GM23338 (cell line): Measurements from ENCODE around the gene PAN2. TPM values are rescaled to one million over a fixed set of nuclear protein-coding genes. Genes with fewer than 3 reads are reported as not detected.
"Not testable (repeated sequence)": the region's sequence is repeated elsewhere in the genome, so short reads cannot be mapped to it uniquely, and the experiment has no call there.

Experiments
- ATAC-seq: fragments of 200-7000 bp; cut with Tn5 transposase; 3 replicates; pipeline ENCODE4 v1.9.1; 2020
- DNase-seq: peaks from one replicate; pipeline ENCODE4 v3.0.0-alpha.2; 2015; ENCODE audit warnings: low spot score
- H2AFZ ChIP-seq: fragments of 200-600 bp; sonication (generic); 2 replicates; pipeline ENCODE4 v1.8.0; 2016; ENCODE audit warnings: antibody characterized with exemption, mild to moderate bottlenecking, moderate library complexity
- H3F3A ChIP-seq: fragments of 200-600 bp; sonication (generic); replicated peaks from 2 replicates; pipeline ENCODE4 v1.8.0; 2017; ENCODE audit warnings: antibody characterized with exemption, mixed run types, low read depth
- H3K27ac ChIP-seq: fragments of 200-600 bp; sonication (generic); 2 replicates; pipeline ENCODE4 v1.6.1; 2016; ENCODE audit warnings: low read depth
- H3K27me3 ChIP-seq: fragments of 200-600 bp; sonication (generic); 2 replicates; pipeline ENCODE4 v1.8.0; 2016; ENCODE audit warnings: mild to moderate bottlenecking, mixed run types, moderate library complexity; ENCODE audit not compliant: insufficient read depth
- H3K36me3 ChIP-seq: fragments of 200-600 bp; sonication (generic); 2 replicates; pipeline ENCODE4 v1.8.0; 2016; ENCODE audit warnings: mild to moderate bottlenecking; ENCODE audit not compliant: insufficient read depth
- H3K4me1 ChIP-seq: fragments of 200-600 bp; sonication (generic); 2 replicates; pipeline ENCODE4 v1.8.0; 2016; ENCODE audit warnings: mild to moderate bottlenecking, moderate library complexity; ENCODE audit not compliant: insufficient read depth
- H3K4me2 ChIP-seq: fragments of 200-600 bp; sonication (generic); 2 replicates; pipeline ENCODE4 v1.7.1; 2017; ENCODE audit warnings: mixed run types
- H3K4me3 ChIP-seq: fragments of 200-600 bp; sonication (generic); 2 replicates; pipeline ENCODE4 v1.6.1; 2016; ENCODE audit warnings: mixed run types
- H3K79me2 ChIP-seq: fragments of 200-600 bp; sonication (generic); replicated peaks from 2 replicates; pipeline ENCODE4 v1.8.0; 2017; ENCODE audit warnings: mild to moderate bottlenecking; ENCODE audit not compliant: insufficient read depth
- H3K9me2 ChIP-seq: fragments of 200-600 bp; sonication (generic); 2 replicates; pipeline ENCODE4 v1.8.0; 2017; ENCODE audit not compliant: insufficient read depth
- H4K20me1 ChIP-seq: fragments of 200-600 bp; sonication (generic); replicated peaks from 2 replicates; pipeline ENCODE4 v1.8.0; 2017; ENCODE audit warnings: mild to moderate bottlenecking; ENCODE audit not compliant: insufficient read depth
- H3K27ac Mint-ChIP-seq: 2 replicates; pipeline ENCODE4 v1.8.0; 2020; ENCODE audit warnings: inconsistent platforms, mild to moderate bottlenecking, moderate library complexity, mixed read lengths
- H3K27me3 Mint-ChIP-seq: 3 replicates; pipeline ENCODE4 v1.8.0; 2022; ENCODE audit warnings: low read depth, mild to moderate bottlenecking, moderate library complexity, mixed read lengths, inconsistent platforms; ENCODE audit not compliant: insufficient read depth, poor library complexity
- H3K36me3 Mint-ChIP-seq: 3 replicates; pipeline ENCODE4 v1.8.0; 2021; ENCODE audit warnings: low read depth, mild to moderate bottlenecking, inconsistent platforms, moderate library complexity, mixed read lengths
- H3K4me1 Mint-ChIP-seq: 3 replicates; pipeline ENCODE4 v1.8.0; 2020; ENCODE audit warnings: mild to moderate bottlenecking, inconsistent platforms, mixed read lengths
- H3K4me3 Mint-ChIP-seq: 3 replicates; pipeline ENCODE4 v1.8.0; 2021; ENCODE audit warnings: moderate library complexity, mild to moderate bottlenecking, inconsistent platforms, mixed read lengths
- H3K9me3 Mint-ChIP-seq: 3 replicates; pipeline ENCODE4 v1.8.0; 2020; ENCODE audit warnings: moderate library complexity, mild to moderate bottlenecking, inconsistent platforms, mixed read lengths
- EZH2 ChIP-seq: fragments of 200-600 bp; sonication (generic); IDR thresholded peaks from one replicate; pipeline ENCODE4 v1.8.0; 2017; ENCODE audit warnings: antibody characterized with exemption, mild to moderate bottlenecking, low read depth; ENCODE audit not compliant: unreplicated experiment
- POLR2AphosphoS5 ChIP-seq: IDR thresholded peaks from 2 replicates; pipeline ENCODE4 v1.6.1; 2016; ENCODE audit warnings: antibody characterized with exemption, low read depth
- ZNF114 ChIP-seq: fragments of 250-450 bp; sonication (Bioruptor Pico); IDR thresholded peaks from 2 replicates; pipeline ENCODE4 v1.5.0; 2020; ENCODE audit warnings: mild to moderate bottlenecking, moderate library complexity
- polyA plus RNA-seq: library from polyadenylated mRNA; unstranded; fragments of >200 nt; fragmentation: Nextera tagmentation; extraction: Ambion mirVana; gene quantifications from 2 replicates; pipeline ENCODE4 v1.2.1, GENCODE V29; 2016
- total RNA-seq: library from RNA; depleted of rRNA; stranded (reverse); fragments of >200 nt; shearing (Covaris generic); gene quantifications from 2 replicates; pipeline ENCODE4 v1.2.3, GENCODE V29; 2014
- TF ChIP-seq, protein P1 (sequence below), 2 experiments: fragments of 200-600 bp in 1 of 2; sonication (generic) in 1 of 2; conservative IDR thresholded peaks; 2 replicates each; pipeline versions ENCODE4 v1.5.1 to v1.6.1; 2016 to 2017; ENCODE audit warnings: antibody characterized with exemption in 2 of 2, low read depth in 2 of 2, mild to moderate bottlenecking in 2 of 2, moderate library complexity in 1 of 2
- TF ChIP-seq, protein P2 (sequence below): IDR thresholded peaks from one replicate; pipeline ENCODE4 v1.6.1; 2018; ENCODE audit warnings: antibody characterized with exemption; ENCODE audit not compliant: unreplicated experiment

Gene PAN2
- total and polyA plus RNA-seq, 2 experiments from 2014 or later = 11.5 to 27.2 TPM

DNA sequence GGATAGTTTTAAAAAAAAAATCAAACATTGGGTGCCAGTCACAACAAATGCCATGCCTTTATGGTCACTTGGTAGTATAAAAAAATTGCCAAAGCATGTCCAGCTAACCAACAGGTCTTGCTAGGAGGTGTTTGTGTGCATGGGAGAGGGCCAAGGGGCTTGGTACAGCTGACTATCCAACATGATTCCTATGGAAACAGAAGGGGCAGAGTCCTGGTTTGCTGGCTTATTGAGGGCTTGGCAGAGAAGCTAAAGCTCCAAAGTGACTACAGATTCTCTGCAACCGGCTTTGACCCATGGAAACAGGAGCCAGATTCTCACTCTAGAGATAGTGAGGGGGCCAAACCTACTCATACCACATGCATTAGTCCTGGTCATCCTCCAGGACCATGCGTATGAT, 61.3 kb downstream of the PAN2 start:
- H3K9me2 ChIP-seq, H3K4me2 ChIP-seq, H3K4me3 ChIP-seq, DNase-seq, H3K27ac ChIP-seq, H3K27me3 ChIP-seq, H4K20me1 ChIP-seq, ATAC-seq, H3K4me3 Mint-ChIP-seq, H3K27me3 Mint-ChIP-seq, H3K79me2 ChIP-seq, H3K4me1 ChIP-seq, H3K9me3 Mint-ChIP-seq, H3K27ac Mint-ChIP-seq, H2AFZ ChIP-seq, H3K4me1 Mint-ChIP-seq: not testable (repeated sequence)
- peaks cover 74% of the 10 kb centered on the region for H3K36me3 Mint-ChIP-seq
- peaks cover 37% of the 10 kb centered on the region for H3K36me3 ChIP-seq
- peaks cover 34% of the 10 kb centered on the region for H3F3A ChIP-seq

DNA sequence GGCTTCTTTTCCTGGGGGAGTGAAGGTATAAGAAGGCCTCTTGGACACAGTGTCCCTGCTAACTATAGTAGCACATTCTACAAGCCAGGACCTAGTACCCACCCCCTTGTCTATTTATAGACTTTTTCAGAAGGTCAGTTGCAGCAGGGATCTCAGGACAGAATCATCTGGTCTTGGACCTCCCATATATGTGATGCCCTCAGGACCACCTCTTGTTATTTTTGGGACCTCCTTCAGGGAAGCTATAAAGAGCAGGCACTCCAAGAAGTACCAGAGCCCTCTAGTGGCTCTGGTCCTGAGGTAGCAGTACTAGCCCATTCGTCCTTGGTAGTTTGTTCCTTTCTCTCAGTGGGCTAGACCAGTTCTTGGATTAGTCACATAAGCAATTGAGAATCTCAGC, 62.8 kb downstream of the PAN2 start:
- Mint-ChIP-seq H3K27me3 (peaks cover 15% of the 10 kb centered on the region), H3K9me3 (no peaks in the 10 kb centered on the region; the same call in 2 of the 3 replicates), H3K36me3 (peaks cover 65% of the 10 kb centered on the region), H3K27ac (no peak overlapping the region), H3K4me3 (no peak overlapping the region), H3K4me1 (peaks cover 10% of the 10 kb centered on the region)
- TF ChIP-seq POLR2AphosphoS5 = no peak
- TF ChIP-seq, protein P1, sequence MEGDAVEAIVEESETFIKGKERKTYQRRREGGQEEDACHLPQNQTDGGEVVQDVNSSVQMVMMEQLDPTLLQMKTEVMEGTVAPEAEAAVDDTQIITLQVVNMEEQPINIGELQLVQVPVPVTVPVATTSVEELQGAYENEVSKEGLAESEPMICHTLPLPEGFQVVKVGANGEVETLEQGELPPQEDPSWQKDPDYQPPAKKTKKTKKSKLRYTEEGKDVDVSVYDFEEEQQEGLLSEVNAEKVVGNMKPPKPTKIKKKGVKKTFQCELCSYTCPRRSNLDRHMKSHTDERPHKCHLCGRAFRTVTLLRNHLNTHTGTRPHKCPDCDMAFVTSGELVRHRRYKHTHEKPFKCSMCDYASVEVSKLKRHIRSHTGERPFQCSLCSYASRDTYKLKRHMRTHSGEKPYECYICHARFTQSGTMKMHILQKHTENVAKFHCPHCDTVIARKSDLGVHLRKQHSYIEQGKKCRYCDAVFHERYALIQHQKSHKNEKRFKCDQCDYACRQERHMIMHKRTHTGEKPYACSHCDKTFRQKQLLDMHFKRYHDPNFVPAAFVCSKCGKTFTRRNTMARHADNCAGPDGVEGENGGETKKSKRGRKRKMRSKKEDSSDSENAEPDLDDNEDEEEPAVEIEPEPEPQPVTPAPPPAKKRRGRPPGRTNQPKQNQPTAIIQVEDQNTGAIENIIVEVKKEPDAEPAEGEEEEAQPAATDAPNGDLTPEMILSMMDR (conservative IDR thresholded peaks at IDR 0.05; ENCODE audit: low read depth in 2 of 2) = peak; percentile 62 to 75
- Histone ChIP-seq H2AFZ (no peak overlapping the region), H3K4me2 (no peak overlapping the region), H3K27ac (peak overlapping the region; percentile 30; the same call in 1 of the 2 replicates), H3K36me3 (peaks cover 35% of the 10 kb centered on the region), H3K4me1 (peaks cover 5% of the 10 kb centered on the region; the same call in 1 of the 2 replicates), H3F3A (peaks cover 43% of the 10 kb centered on the region), H3K79me2 (no peaks in the 10 kb centered on the region), H4K20me1 (peaks cover 2% of the 10 kb centered on the region; the same call in 1 of the 2 replicates), H3K4me3 (no peak overlapping the region), H3K27me3 (no peaks in the 10 kb centered on the region), H3K9me2 (no peaks in the 10 kb centered on the region)
- ATAC-seq (peak; percentile 18), DNase-seq (peak; percentile 61)

DNA sequence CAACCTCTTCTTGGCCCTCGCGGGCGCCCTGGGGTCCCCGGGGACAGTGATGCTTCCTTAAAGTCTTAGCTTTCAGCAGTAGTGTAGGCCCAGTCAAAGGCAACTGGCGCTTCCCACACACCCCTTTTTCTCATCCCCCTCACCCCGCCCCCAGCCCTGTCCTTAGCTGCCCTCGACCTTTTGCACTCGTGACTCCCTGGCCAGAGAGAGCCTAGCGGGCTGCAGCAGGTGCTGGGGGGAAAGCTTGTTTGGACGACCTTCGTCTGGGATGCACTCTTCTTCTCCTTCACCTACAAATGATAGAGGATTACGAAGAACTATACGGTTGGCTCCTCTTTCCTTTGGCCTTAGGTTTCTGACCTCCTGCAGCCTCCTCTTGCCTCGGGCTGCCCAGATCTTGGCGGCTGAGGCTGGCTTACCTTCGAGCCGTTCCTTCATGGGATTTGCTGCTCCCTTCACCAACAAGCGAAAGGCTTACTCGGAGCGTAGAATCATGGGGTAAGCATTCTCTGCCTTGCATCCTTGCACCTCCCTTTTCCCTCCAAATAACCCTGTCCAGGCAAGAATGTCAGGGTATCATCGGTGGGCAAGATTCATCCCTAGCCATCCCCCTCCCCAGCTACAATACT, 66.2 kb downstream of the PAN2 start:
- peaks cover 10% of the 10 kb centered on the region for H3K4me1 Mint-ChIP-seq
- peaks cover 24% of the 10 kb centered on the region for H3K27me3 Mint-ChIP-seq
- H3K9me2 ChIP-seq = no peaks in the 10 kb centered on the region
- H3K4me2 ChIP-seq = peak overlapping the region; percentile 95
- H3K27ac Mint-ChIP-seq = no peak overlapping the region; the same call in 1 of the 2 replicates
- H3K36me3 Mint-ChIP-seq = peaks cover 33% of the 10 kb centered on the region
- peak overlapping the region; percentile 96; the same call in 1 of the 2 replicates for H3K27ac ChIP-seq
- H3F3A ChIP-seq = peaks cover 35% of the 10 kb centered on the region
- no peaks in the 10 kb centered on the region for H3K27me3 ChIP-seq
- DNase-seq = peak; percentile 58
- peak overlapping the region; percentile 90 for H3K4me3 Mint-ChIP-seq
- peak overlapping the region; percentile 80 for H3K4me3 ChIP-seq
- no peaks in the 10 kb centered on the region; the same call in 1 of the 2 replicates for H4K20me1 ChIP-seq
- peak overlapping the region; percentile 99; the same call in 1 of the 2 replicates for H2AFZ ChIP-seq
- peaks cover 5% of the 10 kb centered on the region; the same call in 1 of the 2 replicates for H3K4me1 ChIP-seq
- ATAC-seq = peak; percentile 43
- H3K9me3 Mint-ChIP-seq = no peaks in the 10 kb centered on the region; the same call in 2 of the 3 replicates
- H3K79me2 ChIP-seq = no peaks in the 10 kb centered on the region
- peaks cover 4% of the 10 kb centered on the region for H3K36me3 ChIP-seq
- TF ChIP-seq EZH2 = no peak
- TF ChIP-seq ZNF114 = no peak
- TF ChIP-seq, protein P2, sequence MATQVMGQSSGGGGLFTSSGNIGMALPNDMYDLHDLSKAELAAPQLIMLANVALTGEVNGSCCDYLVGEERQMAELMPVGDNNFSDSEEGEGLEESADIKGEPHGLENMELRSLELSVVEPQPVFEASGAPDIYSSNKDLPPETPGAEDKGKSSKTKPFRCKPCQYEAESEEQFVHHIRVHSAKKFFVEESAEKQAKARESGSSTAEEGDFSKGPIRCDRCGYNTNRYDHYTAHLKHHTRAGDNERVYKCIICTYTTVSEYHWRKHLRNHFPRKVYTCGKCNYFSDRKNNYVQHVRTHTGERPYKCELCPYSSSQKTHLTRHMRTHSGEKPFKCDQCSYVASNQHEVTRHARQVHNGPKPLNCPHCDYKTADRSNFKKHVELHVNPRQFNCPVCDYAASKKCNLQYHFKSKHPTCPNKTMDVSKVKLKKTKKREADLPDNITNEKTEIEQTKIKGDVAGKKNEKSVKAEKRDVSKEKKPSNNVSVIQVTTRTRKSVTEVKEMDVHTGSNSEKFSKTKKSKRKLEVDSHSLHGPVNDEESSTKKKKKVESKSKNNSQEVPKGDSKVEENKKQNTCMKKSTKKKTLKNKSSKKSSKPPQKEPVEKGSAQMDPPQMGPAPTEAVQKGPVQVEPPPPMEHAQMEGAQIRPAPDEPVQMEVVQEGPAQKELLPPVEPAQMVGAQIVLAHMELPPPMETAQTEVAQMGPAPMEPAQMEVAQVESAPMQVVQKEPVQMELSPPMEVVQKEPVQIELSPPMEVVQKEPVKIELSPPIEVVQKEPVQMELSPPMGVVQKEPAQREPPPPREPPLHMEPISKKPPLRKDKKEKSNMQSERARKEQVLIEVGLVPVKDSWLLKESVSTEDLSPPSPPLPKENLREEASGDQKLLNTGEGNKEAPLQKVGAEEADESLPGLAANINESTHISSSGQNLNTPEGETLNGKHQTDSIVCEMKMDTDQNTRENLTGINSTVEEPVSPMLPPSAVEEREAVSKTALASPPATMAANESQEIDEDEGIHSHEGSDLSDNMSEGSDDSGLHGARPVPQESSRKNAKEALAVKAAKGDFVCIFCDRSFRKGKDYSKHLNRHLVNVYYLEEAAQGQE = no peak
